PC-3 (cell line): ENCODE results near the gene ADAMTS13.

Experiments used
- CTCF ChIP-seq: fragments of 300-600 bp; sonication (generic); conservative IDR thresholded peaks from 2 replicates; pipeline ENCODE4 v1.5.1; 2017; ENCODE audit warnings: antibody characterized with exemption, low read depth, mild to moderate bottlenecking, low read length
- EZH2 ChIP-seq: fragments of 300-600 bp; sonication (generic); IDR thresholded peaks from one replicate; pipeline ENCODE4 v1.6.1; 2017; ENCODE audit warnings: antibody characterized with exemption, mild to moderate bottlenecking, low read length; ENCODE audit not compliant: unreplicated experiment
- EZH2phosphoT487 ChIP-seq: fragments of 300-600 bp; sonication (generic); IDR thresholded peaks from 2 replicates; pipeline ENCODE4 v1.6.1; 2018; ENCODE audit warnings: mild to moderate bottlenecking, antibody characterized with exemption, low read length, borderline replicate concordance

DNA sequence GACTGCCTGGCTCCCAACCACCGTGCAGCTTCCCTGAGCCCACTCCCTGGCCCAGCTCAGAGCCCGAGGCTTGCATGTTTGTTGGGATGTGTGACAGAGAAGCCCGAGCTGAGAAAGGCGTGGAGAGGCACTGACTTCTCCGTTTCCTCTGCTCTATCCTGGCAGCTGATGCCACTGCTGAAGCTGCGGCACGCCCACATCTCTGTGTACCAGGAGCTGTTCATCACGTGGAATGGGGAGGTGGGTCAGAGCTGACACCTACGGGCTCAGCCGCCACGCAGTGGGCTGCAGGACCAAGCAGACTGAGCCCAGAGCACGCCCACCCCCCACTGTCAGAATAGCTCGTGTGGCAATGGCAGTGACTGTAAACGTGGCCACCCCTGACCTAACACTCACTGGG, 36.7 kb upstream of the ADAMTS13 start:
- TF ChIP-seq CTCF (no peak), EZH2 (no peak), EZH2phosphoT487 (no peak)
